Aorta (tissue), 5 donors: Measurements from ENCODE around the gene RFC4. TPM values are rescaled to one million over a fixed set of nuclear protein-coding genes. Genes with fewer than 3 reads are reported as not detected.

Experiments
- ATAC-seq: fragments of 200-7000 bp; cut with Tn5 transposase; one replicate; pipeline ENCODE4 v1.9.1; 2022; ENCODE audit warnings: moderate library complexity; ENCODE audit not compliant: low FRiP score
- DNase-seq, 2 donors: peaks; one replicate each; pipeline ENCODE4 v3.0.0-alpha.2; 2020
- H3K27ac ChIP-seq, 2 donors: one replicate each; pipeline ENCODE4 v1.5.1; 2013; ENCODE audit warnings: low read length in 2 of 2, mild to moderate bottlenecking in 2 of 2, moderate library complexity in 2 of 2, control low read depth in 1 of 2, inconsistent platforms in 1 of 2, low read depth in 1 of 2
- H3K27me3 ChIP-seq, 2 donors: one replicate each; pipeline ENCODE4 v1.6.1; 2013; ENCODE audit warnings: control low read depth in 1 of 2, low read length in 1 of 2, mild to moderate bottlenecking in 1 of 2, moderate library complexity in 1 of 2; ENCODE audit not compliant: insufficient read depth in 2 of 2, control insufficient read depth in 1 of 2
- H3K36me3 ChIP-seq, 2 donors: one replicate each; pipeline ENCODE4 v1.6.1; 2013; ENCODE audit warnings: control low read depth in 1 of 2, low read length in 1 of 2, mild to moderate bottlenecking in 1 of 2; ENCODE audit not compliant: insufficient read depth in 2 of 2, control insufficient read depth in 1 of 2
- H3K4me1 ChIP-seq, 2 donors: one replicate each; pipeline ENCODE4 v1.6.1; 2013; ENCODE audit warnings: low read length in 2 of 2, control low read depth in 1 of 2, mild to moderate bottlenecking in 1 of 2, moderate library complexity in 1 of 2; ENCODE audit not compliant: insufficient read depth in 2 of 2, control insufficient read depth in 1 of 2
- H3K4me3 ChIP-seq, 2 donors: one replicate each; pipeline ENCODE4 v1.5.1; 2013; ENCODE audit warnings: low read length in 2 of 2, control low read depth in 1 of 2, mild to moderate bottlenecking in 1 of 2
- H3K9me3 ChIP-seq: one replicate; pipeline ENCODE4 v1.6.1; 2013; ENCODE audit warnings: mild to moderate bottlenecking, low read length; ENCODE audit not compliant: control insufficient read depth
- WGBS, 2 donors: extraction: QIAGEN DNeasy Blood & Tissue Kit; methylation state at CpG; one replicate each; pipeline ENCODE4 v1.1.7; 2013; 5-methylcytosine and 5-hydroxymethylcytosine counted together
- intact Hi-C, 2 donors: fragments of 100-400 bp; cut with DNase I; formaldehyde crosslinking; loops; one replicate each; pipeline versions ENCODE4 v1.14.2 to v1.15.0; 2022
- polyA plus RNA-seq, 2 donors: library from polyadenylated mRNA; stranded (reverse); fragments of 200-250 nt; gene quantifications; one replicate each; pipeline ENCODE4 v1.2.3, GENCODE V29; 2013
- total RNA-seq, 2 donors: library from RNA; stranded (reverse); fragmentation: NEBNext Ultra II Directional; extraction: Animal tissue kit (Norgen Biotek cat#: 25700); gene quantifications; one replicate each; pipeline ENCODE4 v1.2.1, GENCODE V29; 2021
- donor health status: healthy with polysubstance abuse.
- donor health status: Bipolar disorder and iron deficiency.
- donor health status: DM: no; HTN: no; CAD: no.
- donor health status: DM: no; HTN: no; CAD: no.
- donor health status: DM: yes; HTN: yes; CAD: no.

Gene RFC4
- total and polyA plus RNA-seq, 4 donors: 6.9 to 10.4 (median 8.6) TPM

DNA sequence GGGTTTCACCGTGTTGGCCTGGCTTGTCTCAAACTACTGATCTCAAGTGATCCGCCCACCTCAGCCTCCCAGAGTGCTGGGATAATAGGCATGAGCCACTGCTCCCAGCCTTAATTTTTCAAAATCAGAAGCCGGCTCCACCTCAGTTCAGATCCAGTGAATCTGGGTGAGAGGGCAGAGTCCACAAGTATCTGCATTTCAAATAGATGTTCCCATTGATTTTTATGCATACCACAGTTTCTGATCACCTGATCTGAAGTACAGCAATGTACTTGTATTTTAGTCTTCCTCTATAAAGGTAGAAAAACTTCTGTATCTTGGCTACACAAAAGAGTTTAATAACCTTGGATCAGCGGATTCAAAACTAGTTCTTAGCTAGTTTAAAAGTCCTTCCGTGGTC lies 27.1 kb downstream of the RFC4 start:
- intact Hi-C loops: no loop called here
- ATAC-seq (no peak), DNase-seq (no peak)
- Histone ChIP-seq H3K36me3 (no peaks in the 10 kb centered on the region), H3K27me3 (peaks cover 0 to 1% of the 10 kb centered on the region in 2 donors), H3K4me1 (no peaks in the 10 kb centered on the region), H3K27ac (no peak overlapping the region), H3K4me3 (no peak overlapping the region), H3K9me3 (no peaks in the 10 kb centered on the region)
- 95 to 96% methylated on average over 5 of the region's 5 CpGs for WGBS, 2 donors

DNA sequence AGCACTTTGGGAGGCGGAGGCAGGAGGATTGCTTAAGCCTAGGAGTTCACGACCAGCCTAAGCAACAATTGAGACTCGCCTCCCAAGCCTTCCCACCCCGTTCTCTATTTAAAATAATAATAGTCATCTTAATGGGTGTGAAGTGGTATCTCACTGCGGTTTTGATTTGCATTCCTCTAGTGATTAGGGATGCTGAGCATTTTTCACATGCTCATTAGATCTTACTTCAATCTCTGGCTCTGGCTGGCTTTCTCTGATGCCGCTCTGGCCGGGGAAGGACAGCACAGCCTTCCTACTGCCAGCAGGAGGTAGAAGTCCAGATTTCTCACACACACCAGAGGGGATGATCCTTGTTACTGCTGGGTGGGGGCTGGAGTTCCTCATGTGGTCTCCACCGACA lies 30.3 kb downstream of the RFC4 start:
- Histone ChIP-seq H3K9me3 (no peaks in the 10 kb centered on the region), H3K36me3 (no peaks in the 10 kb centered on the region), H3K27me3 (no peaks in the 10 kb centered on the region), H3K4me3 (no peak overlapping the region), H3K27ac (no peak overlapping the region), H3K4me1 (no peaks in the 10 kb centered on the region)
- WGBS, 2 donors: 68 to 69% methylated on average over 8 of the region's 8 CpGs
- ATAC-seq (no peak), DNase-seq (no peak)
- intact Hi-C loops: no loop called here

DNA sequence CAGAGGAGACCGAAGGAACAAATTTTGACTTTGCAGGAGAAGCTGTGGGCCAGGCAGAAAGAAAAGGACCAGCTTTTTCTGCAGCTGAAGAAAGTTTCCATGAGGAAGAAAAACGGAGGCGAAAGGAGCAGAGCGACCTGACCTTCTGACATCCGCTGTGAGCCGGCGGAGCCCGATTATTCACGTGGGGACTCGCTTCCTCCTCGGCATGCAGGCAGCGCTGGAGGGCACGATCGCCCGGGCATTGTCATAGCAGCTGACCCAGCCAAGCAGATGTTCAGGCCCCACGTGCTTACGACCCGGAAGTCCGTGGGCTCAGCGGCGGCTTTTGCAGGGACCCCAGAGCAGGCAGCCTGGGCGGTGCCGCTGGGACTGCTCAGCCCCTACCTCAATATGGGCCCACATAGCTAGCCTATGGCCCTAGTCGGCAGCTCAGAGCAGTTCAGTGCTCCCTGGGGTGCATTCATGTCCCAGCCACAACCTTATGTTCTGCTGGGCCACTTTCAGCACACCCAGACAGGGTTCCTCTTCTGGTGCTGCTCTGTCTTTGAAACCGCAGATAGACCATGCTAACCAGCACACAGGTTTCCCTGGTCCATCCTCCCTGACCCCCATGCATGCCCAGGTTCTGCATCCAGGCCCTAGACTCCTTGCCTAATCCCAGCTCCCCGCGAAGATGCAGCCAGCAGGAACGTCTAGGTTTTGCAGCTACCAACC lies 33.4 kb downstream of the RFC4 start:
- Histone ChIP-seq H3K4me3 (peak overlapping the region; percentile 2 to 23), H3K27me3 (no peaks in the 10 kb centered on the region), H3K36me3 (no peaks in the 10 kb centered on the region), H3K4me1 (no peaks in the 10 kb centered on the region), H3K9me3 (no peaks in the 10 kb centered on the region), H3K27ac (no peak overlapping the region)
- ATAC-seq (peak; percentile 81), DNase-seq (peak; percentile 88 to 93)
- intact Hi-C loops: no loop called here
- 26 to 28% methylated on average over 27 to 28 of the region's 28 CpGs for WGBS, 2 donors

DNA sequence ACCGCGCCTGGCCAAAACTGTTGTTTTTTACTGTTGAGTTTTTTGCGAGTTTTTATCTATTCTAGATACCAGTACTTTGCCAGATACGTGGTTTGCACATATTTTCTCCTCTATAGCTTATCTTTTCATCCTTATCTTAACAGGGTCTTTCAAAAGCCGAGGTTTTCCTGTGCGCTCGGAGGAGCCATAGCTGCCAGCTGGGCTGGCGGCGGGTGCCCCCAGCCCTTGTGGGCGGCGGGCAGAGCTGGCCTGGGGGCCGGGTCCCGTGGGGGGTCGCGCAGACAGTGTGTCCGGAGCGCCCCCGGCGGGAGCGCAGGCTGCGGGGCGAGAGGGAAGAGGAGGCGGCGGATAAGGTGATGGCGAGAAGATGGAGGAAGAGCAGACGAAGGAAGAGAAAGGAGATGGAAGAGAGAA lies 34.0 kb downstream of the RFC4 start:
- no peaks in the 10 kb centered on the region for H3K36me3 ChIP-seq
- no peaks in the 10 kb centered on the region for H3K4me1 ChIP-seq
- ATAC-seq (no peak), DNase-seq (no peak)
- peak overlapping the region; percentile 2 to 23 for H3K4me3 ChIP-seq
- H3K27ac ChIP-seq: no peak overlapping the region
- no peaks in the 10 kb centered on the region for H3K9me3 ChIP-seq
- H3K27me3 ChIP-seq: no peaks in the 10 kb centered on the region
- intact Hi-C loops: no loop called here
- 3 to 6% methylated on average over 26 of the region's 26 CpGs for WGBS, 2 donors

DNA sequence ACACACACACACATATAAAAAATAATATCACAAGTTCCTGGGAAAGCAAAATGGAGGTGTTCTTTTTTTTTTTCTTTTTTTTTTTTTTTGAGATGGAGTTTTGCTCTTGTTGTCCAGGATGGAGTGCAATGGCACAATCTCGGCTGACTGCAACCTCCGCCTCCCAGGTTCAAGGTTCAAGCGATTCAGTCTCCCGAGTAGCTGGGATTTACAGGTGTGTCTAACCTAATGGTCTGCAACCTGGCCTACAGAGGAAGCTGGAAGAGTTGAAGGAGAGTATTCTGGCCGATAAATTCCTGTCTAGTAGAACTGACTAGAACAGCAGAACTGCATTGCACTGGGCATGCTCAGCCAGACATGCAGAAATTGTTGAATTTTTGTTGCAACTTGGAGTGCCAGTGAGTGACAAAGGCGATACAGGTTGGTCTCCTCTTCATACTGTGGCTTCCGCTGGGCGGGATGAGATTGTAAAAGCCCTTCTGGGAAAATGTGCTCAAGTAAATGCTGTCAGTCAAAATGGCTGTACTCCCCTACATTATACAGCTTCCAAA lies 45.3 kb downstream of the RFC4 start:
- Histone ChIP-seq H3K4me1 (no peaks in the 10 kb centered on the region), H3K27ac (no peak overlapping the region), H3K4me3 (no peak overlapping the region), H3K9me3 (no peaks in the 10 kb centered on the region), H3K36me3 (no peaks in the 10 kb centered on the region), H3K27me3 (no peaks in the 10 kb centered on the region)
- 95 to 96% methylated on average over 8 of the region's 8 CpGs for WGBS, 2 donors
- ATAC-seq (no peak), DNase-seq (no peak)
- intact Hi-C loops: no loop called here

DNA sequence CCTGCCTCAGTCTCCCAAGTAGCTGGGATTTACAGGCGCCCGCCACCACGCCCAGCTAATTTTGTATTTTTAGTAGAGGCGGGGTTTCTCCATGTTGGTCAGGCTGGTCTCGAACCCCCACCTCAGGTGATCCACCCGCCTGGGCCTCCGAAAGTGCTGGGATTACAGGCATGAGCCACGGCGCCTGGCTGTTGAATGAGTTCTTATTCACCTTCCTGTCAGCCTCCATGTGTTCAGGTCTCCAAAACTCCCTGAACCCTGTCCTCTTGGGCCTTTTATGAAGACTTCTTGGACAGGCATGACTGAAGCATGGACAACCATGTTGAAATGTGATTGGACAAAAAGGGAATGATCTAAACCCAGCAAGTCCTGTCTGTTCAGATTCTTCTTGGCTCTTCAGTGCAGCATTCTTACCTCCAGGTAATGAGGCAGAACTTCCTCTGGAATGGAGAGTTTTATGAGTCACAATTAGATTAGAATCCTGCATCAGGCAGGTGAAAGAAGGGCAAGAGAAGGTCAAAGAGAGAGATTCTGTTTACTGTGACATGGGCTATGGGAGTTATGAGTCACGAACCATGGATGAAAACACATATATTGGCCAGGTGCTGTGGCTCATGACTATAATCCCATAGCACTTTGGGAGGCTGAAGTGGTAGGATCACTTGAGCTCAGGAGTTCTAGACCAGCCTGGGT lies 46.0 kb downstream of the RFC4 start:
- H3K27ac ChIP-seq: no peak overlapping the region
- intact Hi-C loops: no loop called here
- H3K9me3 ChIP-seq: no peaks in the 10 kb centered on the region
- 97% methylated on average over 10 of the region's 10 CpGs for WGBS, 2 donors
- DNase-seq (no peak), ATAC-seq (no peak)
- H3K27me3 ChIP-seq: no peaks in the 10 kb centered on the region
- H3K36me3 ChIP-seq: no peaks in the 10 kb centered on the region
- no peaks in the 10 kb centered on the region for H3K4me1 ChIP-seq
- no peak overlapping the region for H3K4me3 ChIP-seq

DNA sequence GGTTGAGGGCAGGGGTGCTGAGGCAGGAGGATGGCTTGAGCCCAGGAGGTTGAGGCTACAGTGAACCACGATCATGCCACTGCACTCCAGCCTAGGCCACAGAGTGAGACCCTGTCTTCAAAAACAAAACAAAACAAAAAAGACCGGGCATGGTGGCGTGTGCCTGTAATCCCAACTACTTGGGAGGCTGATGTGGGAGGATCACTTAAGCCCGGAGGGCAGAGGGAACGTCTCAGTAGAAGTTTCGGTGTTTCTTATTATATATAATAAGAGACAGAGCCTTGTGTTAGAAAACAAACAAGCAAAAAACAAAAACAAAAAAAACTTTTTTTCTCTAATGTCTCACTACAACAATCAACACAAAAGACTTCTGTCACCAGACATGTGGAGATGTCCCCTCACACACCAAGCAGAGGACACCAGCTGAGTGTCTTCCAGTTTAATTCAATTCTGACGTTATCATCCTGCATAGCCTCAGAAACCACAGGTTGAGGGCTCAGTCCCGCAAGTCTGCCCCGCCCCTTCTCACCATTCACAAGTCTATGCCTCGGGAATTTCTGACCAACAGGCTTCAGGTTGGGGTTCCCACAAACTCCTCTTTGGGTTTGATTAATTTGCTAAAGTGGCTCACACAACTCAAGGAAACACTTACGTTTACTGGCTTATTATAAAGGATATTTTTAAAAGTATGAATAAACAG lies 46.9 kb downstream of the RFC4 start:
- intact Hi-C loops: no loop called here
- no peaks in the 10 kb centered on the region for H3K27me3 ChIP-seq
- DNase-seq: no peak
- no peak overlapping the region for H3K27ac ChIP-seq
- no peaks in the 10 kb centered on the region for H3K9me3 ChIP-seq
- no peaks in the 10 kb centered on the region for H3K36me3 ChIP-seq
- 85 to 88% methylated on average over 11 of the region's 11 CpGs for WGBS, 2 donors
- no peak overlapping the region for H3K4me3 ChIP-seq
- H3K4me1 ChIP-seq: no peaks in the 10 kb centered on the region
- ATAC-seq: no peak

DNA sequence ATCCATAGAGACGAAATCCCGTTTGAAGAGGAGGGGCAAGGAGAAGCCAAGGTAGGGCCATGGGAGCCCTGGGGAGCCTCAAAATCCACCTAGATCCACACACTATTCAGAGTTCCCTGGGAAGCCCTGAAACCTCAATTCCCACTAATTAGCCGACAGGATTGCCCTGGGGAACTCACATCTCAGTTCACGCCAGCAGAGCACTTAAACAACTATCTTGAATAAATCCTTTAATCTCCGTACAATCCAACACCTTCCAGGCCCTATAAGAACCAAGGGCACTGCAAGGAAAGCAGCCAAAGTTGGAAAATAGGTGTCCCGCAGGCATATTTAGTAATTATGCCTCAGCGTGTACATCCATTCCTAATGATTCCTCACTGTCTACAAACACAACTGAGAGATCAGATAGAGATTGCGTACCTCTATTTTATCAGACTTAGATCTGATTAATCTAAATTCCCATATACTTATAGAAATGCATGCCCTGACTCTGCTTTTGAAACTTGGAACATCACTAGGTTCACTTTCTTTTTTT lies 48.5 kb downstream of the RFC4 start:
- 81 to 87% methylated on average over 8 of the region's 8 CpGs for WGBS, 2 donors
- no peak overlapping the region for H3K4me3 ChIP-seq
- DNase-seq (no peak), ATAC-seq (no peak)
- H3K27me3 ChIP-seq: no peaks in the 10 kb centered on the region
- intact Hi-C loops: no loop called here
- H3K27ac ChIP-seq: no peak overlapping the region
- H3K36me3 ChIP-seq: no peaks in the 10 kb centered on the region
- no peaks in the 10 kb centered on the region for H3K9me3 ChIP-seq
- H3K4me1 ChIP-seq: no peaks in the 10 kb centered on the region
